Choroid plexus epithelial cell (primary cell): ENCODE data around the gene PALM3.

Experiments
- DNase-seq: peaks from one replicate; pipeline ENCODE4 v3.0.0-alpha.2; 2010; ENCODE audit warnings: low read depth
- H3K4me3 ChIP-seq: 2 replicates; pipeline ENCODE4 v1.5.1; 2011; ENCODE audit warnings: low read depth, mild to moderate bottlenecking, control low read depth, low read length, moderate library complexity
- TF ChIP-seq, protein P1 (sequence below): conservative IDR thresholded peaks from 2 replicates; pipeline ENCODE4 v1.5.1; 2011; ENCODE audit warnings: low read depth, mild to moderate bottlenecking, control low read depth, inconsistent platforms, low read length, moderate library complexity

The PALM3 gene

DNA sequence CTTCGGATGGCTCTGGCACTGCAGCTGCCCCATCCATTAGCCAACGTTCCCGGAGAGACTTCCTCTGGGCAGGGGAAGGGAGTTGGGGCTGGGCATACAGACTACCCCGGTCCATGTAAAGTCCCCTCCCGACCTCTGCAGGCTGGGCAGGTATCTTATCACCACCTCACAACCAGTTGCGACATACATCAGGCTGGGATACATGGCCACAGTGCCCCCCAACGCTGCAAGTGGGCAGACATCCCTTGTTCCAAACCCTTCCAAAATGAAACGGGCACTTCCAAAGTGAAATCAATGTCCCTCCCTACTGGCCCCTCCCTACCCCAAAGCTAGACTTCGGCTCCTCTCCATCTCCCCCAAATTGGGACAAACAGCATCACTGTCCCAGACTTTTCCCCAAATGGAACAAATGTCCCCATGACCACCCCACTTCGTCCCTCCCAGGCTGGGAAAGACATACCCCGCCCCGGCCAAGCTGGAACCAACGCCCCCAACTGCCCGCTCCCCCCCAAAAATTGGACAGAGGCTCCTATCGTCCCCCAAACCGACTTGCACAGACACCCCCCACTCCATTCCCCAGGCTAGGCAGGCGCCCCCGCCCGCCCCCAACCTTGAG lies 5.0 kb downstream of the PALM3 start:
- no peak for DNase-seq
- H3K4me3 ChIP-seq, result no peak overlapping the region
- TF ChIP-seq, protein P1, sequence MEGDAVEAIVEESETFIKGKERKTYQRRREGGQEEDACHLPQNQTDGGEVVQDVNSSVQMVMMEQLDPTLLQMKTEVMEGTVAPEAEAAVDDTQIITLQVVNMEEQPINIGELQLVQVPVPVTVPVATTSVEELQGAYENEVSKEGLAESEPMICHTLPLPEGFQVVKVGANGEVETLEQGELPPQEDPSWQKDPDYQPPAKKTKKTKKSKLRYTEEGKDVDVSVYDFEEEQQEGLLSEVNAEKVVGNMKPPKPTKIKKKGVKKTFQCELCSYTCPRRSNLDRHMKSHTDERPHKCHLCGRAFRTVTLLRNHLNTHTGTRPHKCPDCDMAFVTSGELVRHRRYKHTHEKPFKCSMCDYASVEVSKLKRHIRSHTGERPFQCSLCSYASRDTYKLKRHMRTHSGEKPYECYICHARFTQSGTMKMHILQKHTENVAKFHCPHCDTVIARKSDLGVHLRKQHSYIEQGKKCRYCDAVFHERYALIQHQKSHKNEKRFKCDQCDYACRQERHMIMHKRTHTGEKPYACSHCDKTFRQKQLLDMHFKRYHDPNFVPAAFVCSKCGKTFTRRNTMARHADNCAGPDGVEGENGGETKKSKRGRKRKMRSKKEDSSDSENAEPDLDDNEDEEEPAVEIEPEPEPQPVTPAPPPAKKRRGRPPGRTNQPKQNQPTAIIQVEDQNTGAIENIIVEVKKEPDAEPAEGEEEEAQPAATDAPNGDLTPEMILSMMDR, result no peak

- TF ChIP-seq, protein P1, result no peak
Measured at GRCh38 chr19:14056069-14056666, 5.7 kb downstream of the PALM3 start.

DNA sequence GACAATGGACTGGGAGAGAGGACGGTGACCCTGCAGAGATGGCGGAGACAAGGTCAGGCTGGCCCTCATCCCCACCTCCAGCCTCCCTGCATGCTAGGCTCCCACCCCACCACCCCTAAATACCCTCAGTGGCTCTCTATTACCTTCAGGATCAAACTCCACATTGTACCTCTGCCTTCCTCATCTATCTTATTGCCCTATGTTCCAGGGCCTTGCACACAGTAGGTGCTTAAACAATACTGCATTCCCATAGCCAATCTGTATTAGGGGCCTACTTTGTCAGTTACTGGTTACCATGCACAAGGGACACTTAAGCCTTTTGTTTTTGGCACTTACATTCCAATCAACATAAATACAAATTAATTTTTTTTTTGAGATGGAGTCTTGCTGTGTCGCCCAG lies 6.5 kb downstream of the PALM3 start:
- DNase-seq, result no peak
- H3K4me3 ChIP-seq, result no peak overlapping the region
- TF ChIP-seq, protein P1, result no peak

More at GRCh38 chr19:14056069-14056666, 5.7 kb downstream of the PALM3 start:
- H3K4me3 ChIP-seq, result no peak overlapping the region
- DNase-seq, result no peak

DNA sequence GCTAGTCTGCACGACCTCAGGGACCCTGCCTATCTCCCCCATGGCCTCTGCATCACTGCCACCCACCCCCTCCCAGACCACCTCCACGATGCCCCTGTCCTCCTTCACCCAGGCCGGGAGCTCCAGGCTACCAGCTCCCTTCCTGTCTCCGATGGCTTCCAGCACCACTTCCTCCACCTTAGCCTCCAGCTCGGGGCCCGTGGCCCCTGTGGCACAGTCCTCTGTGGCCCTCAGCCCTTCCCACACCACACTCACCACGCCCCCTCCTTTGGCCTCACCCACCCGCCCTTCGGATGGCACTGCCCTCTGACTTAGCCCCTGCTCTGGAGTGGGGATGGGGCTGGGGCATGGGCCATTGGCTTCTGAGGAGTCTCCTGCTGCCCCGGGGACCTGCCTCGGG lies 7.2 kb downstream of the PALM3 start:
- TF ChIP-seq, protein P1, result no peak
- no peak for DNase-seq
- H3K4me3 ChIP-seq, result no peak overlapping the region

DNA sequence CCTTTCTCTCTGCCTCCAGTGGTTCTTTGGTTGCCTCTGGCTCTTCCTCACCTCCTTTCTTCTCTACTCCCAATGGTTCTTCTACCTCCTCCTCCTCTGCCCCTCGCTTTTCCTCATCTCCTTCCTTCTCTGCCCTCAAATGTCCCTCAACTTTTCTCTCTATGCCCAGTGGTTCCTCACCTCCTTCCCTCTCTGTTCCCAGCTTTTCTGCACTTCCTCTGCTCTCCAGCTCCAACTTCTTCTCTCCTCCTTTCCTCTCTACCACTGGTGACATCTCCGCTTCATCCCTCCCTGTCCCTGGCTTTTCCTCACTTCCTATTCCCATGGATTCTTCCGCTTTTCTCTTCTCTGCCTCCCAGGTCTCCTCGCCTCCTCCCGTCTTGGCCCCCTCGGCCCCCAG lies 7.8 kb downstream of the PALM3 start:
- H3K4me3 ChIP-seq, result no peak overlapping the region
- TF ChIP-seq, protein P1, result no peak
- no peak for DNase-seq

DNA sequence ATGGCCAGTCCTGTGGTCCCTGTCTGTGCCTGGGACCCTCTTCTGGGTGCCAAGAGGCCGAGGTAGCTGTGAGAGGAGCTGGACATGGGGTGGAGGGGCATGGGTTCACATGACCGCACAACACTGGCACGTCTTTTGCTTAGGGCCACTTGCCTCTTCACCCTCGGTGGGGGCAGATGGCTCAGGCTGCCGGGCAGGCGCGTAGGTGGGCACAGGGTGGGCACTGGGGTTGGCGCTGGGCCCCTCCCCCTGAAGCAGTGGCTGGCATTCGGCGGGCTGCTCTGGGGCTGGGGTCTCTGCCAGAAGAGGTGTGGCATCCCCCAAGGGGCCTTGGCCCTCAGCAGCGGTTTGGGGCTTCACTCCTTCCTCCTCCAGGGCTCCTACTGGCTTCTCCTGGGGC lies 8.4 kb downstream of the PALM3 start:
- H3K4me3 ChIP-seq, result no peak overlapping the region
- DNase-seq, result no peak
- TF ChIP-seq, protein P1, result no peak

- H3K4me3 ChIP-seq, result no peak overlapping the region
- no peak for DNase-seq
- TF ChIP-seq, protein P1, result no peak
Measured at GRCh38 chr19:14053032-14053431, 8.8 kb downstream of the PALM3 start.
